Measurements from ENCODE around the gene ARIH2. TPM values are rescaled to one million over a fixed set of nuclear protein-coding genes. Genes with fewer than 3 reads are reported as not detected.

Gene ARIH2
- total RNA-seq, 1 donor from 2014 or later = 41.0 TPM

DNA sequence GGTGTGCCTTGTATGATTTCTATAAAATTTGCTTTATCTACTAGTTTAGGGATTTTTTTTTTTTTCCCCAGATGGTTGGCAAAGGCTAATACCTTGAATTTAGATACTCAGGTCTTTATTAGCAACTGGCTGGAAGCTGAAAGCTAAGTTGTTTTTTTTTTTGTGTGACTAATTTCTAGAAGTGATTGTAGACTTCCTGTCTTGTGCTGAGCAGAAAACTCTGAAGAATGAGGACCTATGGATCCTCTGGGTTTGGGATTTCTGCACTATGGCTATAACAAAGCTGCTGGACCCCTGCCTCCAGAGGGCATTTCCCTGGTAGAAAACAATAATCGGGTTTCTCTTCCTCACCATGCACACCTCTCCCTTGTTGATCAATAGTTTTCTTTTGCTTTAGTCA lies 10.0 kb downstream of the ARIH2 start:
- no peak for DNase-seq (ENCODE audit: low spot score)
- no peak for ATAC-seq

DNA sequence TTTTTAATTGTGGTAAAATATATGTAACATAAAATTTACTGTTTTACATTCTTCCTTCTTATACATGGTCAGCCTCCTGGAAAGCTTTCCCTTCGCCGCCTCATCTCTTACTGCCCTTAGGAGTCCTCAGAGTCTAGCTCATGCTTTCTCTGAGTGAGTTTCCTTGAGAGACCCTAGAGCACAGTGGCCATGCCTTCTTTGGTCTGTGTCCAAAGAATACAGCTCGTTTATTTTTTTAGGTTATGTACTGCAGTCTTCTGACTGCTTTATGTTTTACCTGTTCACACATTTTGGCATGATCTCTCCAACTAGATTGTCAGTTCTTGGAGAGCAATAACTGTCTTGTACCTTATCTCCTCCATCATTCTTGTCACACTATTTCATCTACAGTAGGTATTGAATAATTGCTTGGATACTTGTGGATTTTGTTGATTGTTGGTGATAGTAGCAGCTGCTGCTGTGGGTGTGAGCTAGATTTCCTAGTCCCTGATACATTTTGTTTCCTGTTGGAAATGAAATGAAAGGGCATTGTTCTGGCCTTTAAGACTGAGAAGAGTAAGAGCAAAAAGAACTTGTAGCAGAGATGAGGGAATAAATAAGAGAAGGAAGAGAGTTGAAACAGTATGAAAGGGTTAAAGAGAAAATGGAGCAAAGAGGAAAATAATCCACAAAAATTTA lies 10.9 kb downstream of the ARIH2 start:
- no peak for ATAC-seq
- no peak for DNase-seq (ENCODE audit: low spot score)

- ATAC-seq = no peak
- no peak for DNase-seq (ENCODE audit: low spot score)
Observed at GRCh38 chr3:48930590-48930989, 11.9 kb downstream of the ARIH2 start.

- DNase-seq (ENCODE audit: low spot score) = no peak
- ATAC-seq = no peak
Observed at GRCh38 chr3:48931944-48932580, 13.4 kb downstream of the ARIH2 start.

DNA sequence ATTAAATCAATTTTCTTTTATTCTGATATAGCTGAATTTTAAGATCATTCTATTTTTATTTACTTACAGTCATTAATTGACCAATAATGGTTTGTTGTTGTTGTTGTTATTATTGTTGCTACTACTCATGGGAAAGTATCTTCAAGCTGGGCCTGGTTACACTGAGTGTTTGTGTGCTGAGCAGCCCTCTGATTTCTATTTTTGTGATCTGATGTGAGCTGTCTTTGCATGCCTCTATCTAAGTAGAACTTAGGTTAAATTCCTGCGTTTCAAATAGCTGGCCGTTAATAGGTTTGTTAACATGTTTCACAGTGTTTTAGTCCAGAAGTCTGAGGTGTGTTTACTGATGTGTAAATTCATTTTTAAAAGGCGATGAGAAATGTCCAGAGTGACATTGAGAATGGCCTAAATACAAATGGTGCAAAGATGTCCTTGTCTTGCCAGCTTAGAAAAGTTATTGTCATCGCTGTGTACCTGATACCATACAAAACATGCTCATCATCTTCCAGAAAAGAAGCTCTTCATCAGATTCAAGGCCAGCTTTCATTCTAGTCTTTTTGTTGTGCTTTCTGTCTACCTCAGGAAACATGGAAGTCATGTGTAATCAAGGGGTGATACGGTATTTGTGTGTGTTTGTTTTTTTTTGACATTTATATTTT lies 15.8 kb downstream of the ARIH2 start:
- ATAC-seq = no peak
- DNase-seq (ENCODE audit: low spot score) = no peak

DNA sequence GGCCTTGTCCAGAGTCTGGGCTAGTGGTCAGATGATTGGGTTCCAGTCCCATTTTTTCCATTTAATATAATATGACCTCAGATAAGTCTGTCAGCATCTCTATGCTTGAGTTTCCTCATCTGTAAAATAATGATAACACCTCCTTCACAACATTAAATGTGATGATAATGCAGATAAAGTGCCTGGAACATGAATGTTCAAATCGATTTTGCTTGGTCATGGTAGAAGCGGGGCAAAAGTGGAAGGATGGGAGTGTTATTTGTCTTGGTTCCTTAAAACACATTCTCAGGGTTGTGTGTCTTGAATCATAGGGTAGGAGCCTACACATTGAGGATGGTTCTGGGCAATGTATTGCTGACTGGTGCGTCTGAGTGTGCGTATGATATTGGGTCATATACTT lies 16.9 kb downstream of the ARIH2 start:
- ATAC-seq = no peak
- no peak for DNase-seq (ENCODE audit: low spot score)

GRCh38 chr3:48938156-48938555 lies 19.5 kb downstream of the ARIH2 start:
- peak; percentile 69 for ATAC-seq

GRCh38 chr3:48938689-48939088 lies 20.0 kb downstream of the ARIH2 start:
- DNase-seq (ENCODE audit: low spot score) (no peak), ATAC-seq (peak; percentile 47)

More at GRCh38 chr3:48938156-48938555, 19.5 kb downstream of the ARIH2 start:
- no peak for DNase-seq (ENCODE audit: low spot score)

DNA sequence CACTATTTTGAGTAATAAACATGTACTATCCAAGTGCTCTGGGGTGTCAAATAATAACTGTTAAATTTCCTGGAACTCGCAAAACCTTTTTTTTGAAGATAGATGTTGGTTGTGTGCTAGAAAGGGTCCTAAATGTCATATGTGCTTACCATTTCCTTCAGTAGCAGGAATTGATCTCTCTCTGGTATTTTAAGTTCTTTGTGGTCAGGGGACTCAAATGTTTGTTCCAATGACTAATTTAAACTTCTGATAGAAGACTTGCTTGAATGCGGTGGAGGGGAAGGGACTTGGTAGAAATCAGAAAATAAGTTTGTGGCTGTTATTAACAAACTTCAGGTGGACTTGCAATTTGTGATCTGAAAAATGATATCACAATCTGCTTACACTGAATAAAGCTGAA lies 26.8 kb downstream of the ARIH2 start:
- no peak for DNase-seq (ENCODE audit: low spot score)

DNA sequence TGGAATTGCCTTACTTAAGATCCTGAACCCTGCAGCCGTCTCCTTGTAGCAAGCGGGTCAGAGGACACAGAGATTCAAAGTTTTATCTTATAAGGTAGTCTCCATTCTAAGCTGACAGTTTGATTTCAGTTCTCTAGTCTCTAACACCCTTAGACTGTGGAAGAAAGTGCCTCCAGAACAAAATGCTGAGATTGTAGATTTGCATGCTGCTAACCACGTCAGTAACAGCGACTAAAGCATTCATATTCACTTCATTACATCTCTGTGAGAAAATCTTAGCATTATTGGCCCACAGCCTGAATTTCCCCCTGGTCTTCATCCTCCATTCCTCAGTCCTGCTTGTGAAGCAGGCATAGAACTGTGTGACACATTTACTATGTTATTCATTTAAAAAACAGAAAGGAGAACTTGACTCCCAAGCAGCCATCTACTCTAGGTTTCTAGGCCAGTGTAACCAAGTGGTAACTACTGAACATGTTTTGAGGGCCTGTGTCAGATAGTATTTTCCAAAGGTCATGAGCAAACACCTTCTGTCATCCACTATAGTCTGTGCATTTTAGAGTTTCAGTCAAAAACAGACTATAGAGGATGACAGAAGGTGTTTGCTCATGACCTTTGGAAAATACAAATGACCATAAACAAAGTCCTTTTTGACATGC lies 27.4 kb downstream of the ARIH2 start:
- DNase-seq (ENCODE audit: low spot score) (no peak), ATAC-seq (no peak)

More for the DNA sequence above, 26.8 kb downstream of the ARIH2 start:
- no peak for ATAC-seq

GRCh38 chr3:48949376-48949717 lies 30.7 kb downstream of the ARIH2 start:
- no peak for ATAC-seq
- no peak for DNase-seq (ENCODE audit: low spot score)

DNA sequence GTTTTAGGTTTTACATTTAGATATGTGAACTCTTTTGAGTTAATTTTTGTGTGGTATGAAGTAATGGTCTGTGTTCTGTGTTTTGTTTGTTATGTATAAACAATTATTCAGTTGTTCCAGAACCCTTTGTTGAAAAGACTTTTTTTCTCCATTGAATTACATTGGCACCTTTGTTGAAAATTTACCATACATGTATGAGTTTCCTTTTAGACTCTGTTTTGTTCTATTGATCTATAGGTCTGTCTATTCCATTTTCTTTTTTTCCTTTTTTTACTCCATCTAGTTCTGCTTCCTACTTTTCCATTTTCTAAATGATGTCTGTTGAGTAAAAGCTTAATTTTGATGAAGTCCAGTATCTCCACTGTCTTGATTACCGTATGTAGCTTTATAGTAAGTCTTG lies 31.4 kb downstream of the ARIH2 start:
- no peak for DNase-seq (ENCODE audit: low spot score)
- no peak for ATAC-seq

- ATAC-seq (no peak), DNase-seq (ENCODE audit: low spot score) (no peak)
Observed at GRCh38 chr3:48951764-48952163, 33.1 kb downstream of the ARIH2 start.

- DNase-seq (ENCODE audit: low spot score) = no peak
- peak; percentile 83 for ATAC-seq
Observed at GRCh38 chr3:48952510-48953118, 34.0 kb downstream of the ARIH2 start.

- ATAC-seq = peak; percentile 81
Observed at GRCh38 chr3:48957006-48957705, 38.5 kb downstream of the ARIH2 start.

DNA sequence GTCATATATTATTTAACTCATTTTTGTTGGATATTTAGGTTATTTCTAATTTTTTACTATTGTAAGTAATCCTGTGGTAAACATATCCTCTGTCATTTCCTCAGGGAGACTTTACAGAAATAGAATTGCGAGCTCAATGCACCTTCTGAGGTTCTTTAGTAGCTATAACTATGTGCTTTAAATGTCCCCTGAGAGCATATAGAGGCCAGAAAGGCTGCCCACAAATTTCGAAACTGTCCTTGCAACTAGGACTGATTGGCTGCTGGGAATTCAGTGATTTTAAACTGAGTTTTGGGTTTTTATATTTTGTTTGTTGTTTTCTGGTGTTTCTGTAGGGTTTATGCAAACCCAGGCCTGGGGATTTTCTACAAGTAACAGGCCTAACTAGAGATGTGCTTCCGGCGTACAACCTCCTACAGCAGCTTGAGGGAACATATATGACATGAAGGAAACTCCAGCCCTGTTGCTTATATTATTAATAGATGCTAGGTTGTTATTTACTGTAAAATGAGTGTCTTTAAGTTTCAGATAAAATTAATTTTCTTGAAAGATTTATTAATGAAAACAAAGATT lies 42.3 kb downstream of the ARIH2 start:
- ATAC-seq (no peak), DNase-seq (ENCODE audit: low spot score) (no peak)

More at GRCh38 chr3:48957006-48957705, 38.5 kb downstream of the ARIH2 start:
- DNase-seq (ENCODE audit: low spot score) = no peak

DNA sequence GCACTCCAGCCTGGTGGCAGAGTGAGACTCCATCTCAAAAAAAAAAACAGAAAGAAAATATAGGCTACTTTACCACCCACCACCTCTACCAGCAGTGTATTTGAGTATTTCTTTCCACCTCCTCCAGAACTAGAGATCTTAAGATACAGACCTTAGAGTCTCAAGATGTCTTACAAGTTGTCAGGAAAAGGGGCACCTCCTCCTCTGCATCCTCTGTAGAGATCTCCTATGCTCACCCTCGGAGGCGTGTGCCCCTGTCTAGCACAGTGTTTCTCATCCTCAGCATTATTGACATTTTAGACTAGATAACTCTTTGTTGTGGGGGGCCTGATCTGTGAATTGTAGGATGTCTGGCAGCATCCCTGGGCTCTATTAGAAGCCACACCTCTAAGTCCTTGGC lies 43.7 kb downstream of the ARIH2 start:
- ATAC-seq (no peak), DNase-seq (ENCODE audit: low spot score) (no peak)

DNA sequence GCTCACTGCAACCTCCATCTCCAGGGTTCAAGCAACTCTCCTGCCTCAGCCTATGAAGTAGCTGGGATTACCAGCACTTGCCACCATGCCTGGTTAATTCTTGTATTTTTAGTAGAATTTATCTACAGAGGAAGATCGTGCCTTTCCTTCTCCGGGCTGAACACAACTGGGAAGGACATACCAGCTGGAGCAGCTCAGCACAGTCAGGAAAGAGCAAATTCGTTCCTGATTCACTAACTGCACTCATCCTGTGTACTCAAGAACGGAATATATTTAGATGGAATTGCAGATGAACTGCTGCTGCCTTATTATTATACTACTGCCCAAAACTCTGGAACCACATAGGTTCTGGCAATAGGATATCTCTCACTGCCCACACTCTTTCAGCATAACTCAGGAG lies 44.3 kb downstream of the ARIH2 start:
- ATAC-seq (no peak), DNase-seq (ENCODE audit: low spot score) (no peak)

DNA sequence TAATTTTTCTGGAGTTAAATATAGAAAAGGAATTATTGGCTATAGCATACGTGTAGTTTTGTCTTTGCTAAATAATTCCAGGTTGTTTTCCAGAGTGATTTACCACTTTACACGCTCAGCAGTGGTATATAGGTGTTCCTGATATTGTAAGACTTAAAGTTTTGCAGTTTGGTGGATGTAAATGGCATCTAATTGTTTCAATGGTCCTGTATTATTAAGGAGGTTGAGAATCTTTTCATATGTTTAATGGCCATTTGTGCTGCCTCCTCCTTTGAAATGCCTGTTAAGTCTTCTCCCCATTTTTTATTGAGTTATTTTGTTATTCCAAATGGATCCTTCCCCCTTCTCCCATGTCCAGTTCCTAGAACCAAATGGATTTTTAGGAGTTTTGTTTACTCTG lies 44.9 kb downstream of the ARIH2 start:
- ATAC-seq (no peak), DNase-seq (ENCODE audit: low spot score) (no peak)

DNA sequence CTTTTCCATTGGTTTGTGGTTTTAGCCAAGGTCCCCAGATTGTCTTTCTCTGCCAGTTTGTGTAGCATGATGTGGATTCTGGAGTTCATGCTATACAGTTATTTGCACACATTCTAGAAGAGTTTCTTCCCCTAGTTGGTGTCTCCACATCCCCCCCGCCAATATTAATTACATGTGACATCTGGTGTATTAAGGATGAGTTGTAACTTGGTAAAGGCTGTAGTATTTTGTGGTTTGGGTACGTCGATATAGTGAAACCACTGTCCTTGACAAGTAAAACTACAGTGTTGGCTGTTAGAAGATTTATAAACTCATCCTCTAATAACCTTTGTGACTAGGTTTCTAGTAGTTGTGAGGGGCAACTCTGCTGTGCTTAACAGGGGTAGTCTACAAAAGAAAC lies 47.7 kb downstream of the ARIH2 start:
- DNase-seq (ENCODE audit: low spot score) = no peak
- ATAC-seq = no peak

Data from left lobe of liver (tissue), 2 donors.